Central memory CD4-positive, alpha-beta T cell (primary cell): Measurements from ENCODE around the gene LPGAT1.

Source experiments
- DNase-seq: peaks from one replicate; pipeline ENCODE4 v3.0.0; 2022

LPGAT1 gene

GRCh38 chr1:211827051-211827450 lies 3.5 kb downstream of the LPGAT1 start:
- no peak for DNase-seq

- no peak for DNase-seq
Observed at GRCh38 chr1:211825980-211826379, 4.6 kb downstream of the LPGAT1 start.

GRCh38 chr1:211822677-211823407 lies 7.7 kb downstream of the LPGAT1 start:
- no peak for DNase-seq

- DNase-seq = no peak
Observed at GRCh38 chr1:211816586-211816985, 14.0 kb downstream of the LPGAT1 start.

GRCh38 chr1:211814313-211814712 lies 16.2 kb downstream of the LPGAT1 start:
- DNase-seq = no peak

- DNase-seq = no peak
Observed at GRCh38 chr1:211813590-211813989, 17.0 kb downstream of the LPGAT1 start.

GRCh38 chr1:211812584-211812983 lies 18.0 kb downstream of the LPGAT1 start:
- no peak for DNase-seq

- DNase-seq = no peak
Observed at GRCh38 chr1:211811848-211812247, 18.7 kb downstream of the LPGAT1 start.

- no peak for DNase-seq
Observed at GRCh38 chr1:211811126-211811525, 19.4 kb downstream of the LPGAT1 start.

GRCh38 chr1:211808475-211808874 lies 22.1 kb downstream of the LPGAT1 start:
- DNase-seq = no peak

- DNase-seq = no peak
Observed at GRCh38 chr1:211804915-211805314, 25.6 kb downstream of the LPGAT1 start.

- DNase-seq = no peak
Observed at GRCh38 chr1:211800925-211801607, 29.5 kb downstream of the LPGAT1 start.

GRCh38 chr1:211797994-211798393 lies 32.6 kb downstream of the LPGAT1 start:
- DNase-seq = no peak

GRCh38 chr1:211791979-211792378 lies 38.6 kb downstream of the LPGAT1 start:
- no peak for DNase-seq

GRCh38 chr1:211789641-211790464 lies 40.7 kb downstream of the LPGAT1 start:
- no peak for DNase-seq

GRCh38 chr1:211788626-211789025 lies 41.9 kb downstream of the LPGAT1 start:
- no peak for DNase-seq

GRCh38 chr1:211783897-211784296 lies 46.7 kb downstream of the LPGAT1 start:
- DNase-seq = no peak

- DNase-seq = no peak
Observed at GRCh38 chr1:211783266-211783665, 47.3 kb downstream of the LPGAT1 start.

- no peak for DNase-seq
Observed at GRCh38 chr1:211781260-211781659, 49.3 kb downstream of the LPGAT1 start.

- DNase-seq = no peak
Observed at GRCh38 chr1:211775170-211775569, 55.4 kb downstream of the LPGAT1 start.

- no peak for DNase-seq
Observed at GRCh38 chr1:211764701-211765100, 65.9 kb downstream of the LPGAT1 start.

- no peak for DNase-seq
Observed at GRCh38 chr1:211762206-211762605, 68.4 kb downstream of the LPGAT1 start.

GRCh38 chr1:211761400-211761799 lies 69.2 kb downstream of the LPGAT1 start:
- DNase-seq = no peak
